HG03469 (cell line): Measurements from ENCODE around the gene MTCP1.
A peak's percentile ranks its signal among the peaks of the same experiment; 100 is the strongest.

ENCODE experiments used
- ATAC-seq: cut with Tn5 transposase; IDR thresholded peaks from one replicate; pipeline ENCODE4 v1.9.1; 2021; ENCODE audit warnings: mild to moderate bottlenecking, moderate library complexity, moderate number of reproducible peaks; ENCODE audit not compliant: unreplicated experiment

The MTCP1 gene

DNA sequence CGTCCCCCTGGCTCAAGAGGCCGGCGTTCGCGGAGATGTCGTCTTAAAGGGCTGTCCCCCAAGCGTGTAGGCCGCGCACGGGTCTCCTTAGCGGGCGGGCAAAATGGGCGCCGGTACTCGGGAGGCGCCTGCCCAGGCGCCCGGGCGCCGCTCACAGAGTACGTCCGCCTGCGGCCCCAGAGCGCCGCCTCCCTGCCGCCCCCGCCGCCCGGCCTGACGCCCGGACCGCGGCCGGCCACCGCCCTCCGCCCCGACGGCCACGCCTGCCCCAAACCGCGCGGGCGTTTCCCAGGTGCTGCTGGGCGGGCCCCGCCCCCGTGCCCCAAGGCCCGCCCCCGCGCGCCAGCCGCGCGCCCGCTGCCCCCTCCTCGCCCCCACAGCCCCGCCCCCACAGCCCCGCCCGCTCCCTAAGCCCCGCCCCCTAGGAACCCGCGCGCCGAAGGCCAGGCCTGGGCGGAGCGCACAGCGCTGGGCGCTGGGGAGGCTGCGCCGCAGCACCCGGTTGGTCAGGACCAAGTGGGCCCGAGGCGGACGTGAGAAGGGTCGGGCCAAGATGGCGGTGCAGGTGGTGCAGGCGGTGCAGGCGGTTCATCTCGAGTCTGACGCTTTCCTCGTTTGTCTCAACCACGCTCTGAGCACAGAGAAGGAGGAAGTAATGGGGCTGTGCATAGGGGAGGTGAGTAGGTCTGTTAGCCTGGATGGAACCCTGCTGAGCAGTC, at the start of gene MTCP1, which contains the start of the genes BRCC3 and CMC4:
MTCP1 (minus strand) TSS at position 162 of the 719 bp plus-strand sequence. CDS start 5,126 bp downstream, outside the sequence.
BRCC3 (plus strand) TSS at position 534 of the 719 bp plus-strand sequence; CDS start at position 554, 20 bp downstream.
CMC4 (minus strand) TSS at position 162 of the 719 bp plus-strand sequence. CDS start 7,113 bp downstream, outside the sequence.
- peak; percentile 69 for ATAC-seq

- ATAC-seq: no peak
These were observed 44.4 kb upstream of the MTCP1 start for GRCh38 chrX:155115174-155115819.

DNA sequence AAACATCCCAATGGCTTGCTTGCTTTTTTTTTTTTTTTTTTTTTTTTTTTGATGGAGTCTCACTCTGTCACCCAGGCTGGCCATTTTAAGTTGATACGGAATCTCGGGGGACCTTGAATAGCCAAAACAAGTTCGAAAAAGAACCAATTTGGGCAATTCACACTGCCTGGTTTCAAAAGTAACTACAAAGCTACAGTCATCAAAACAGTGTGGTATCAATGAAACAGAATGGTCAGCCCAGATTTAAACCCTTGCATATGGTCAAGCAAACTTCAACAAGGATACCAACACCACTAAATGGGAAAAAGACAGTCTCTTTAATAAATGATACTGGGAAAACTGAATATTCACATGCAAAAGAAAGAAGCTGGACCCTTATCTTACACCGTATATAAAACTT, 42.2 kb upstream of the MTCP1 start:
- ATAC-seq: no peak

GRCh38 chrX:155112171-155112570, 41.2 kb upstream of the MTCP1 start:
- no peak for ATAC-seq

DNA sequence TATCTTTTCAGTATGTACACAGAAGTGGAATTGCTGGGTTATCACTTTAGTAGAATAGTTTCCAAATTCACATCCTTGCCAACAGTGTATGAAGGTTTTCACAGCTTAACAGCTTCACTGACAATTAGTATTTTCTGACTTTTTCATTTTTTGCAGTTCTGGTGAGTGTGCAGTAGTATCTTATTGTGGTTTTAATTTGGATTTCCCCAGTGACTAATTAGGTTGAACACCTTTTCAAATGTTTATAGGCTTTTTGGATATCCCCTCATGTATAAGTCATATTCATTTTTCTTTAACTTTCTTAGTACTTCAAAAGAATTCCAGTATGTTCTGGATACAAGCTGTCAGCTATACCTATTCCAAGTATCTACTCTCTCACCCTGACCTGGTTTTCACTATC, 37.5 kb upstream of the MTCP1 start:
- ATAC-seq: no peak

DNA sequence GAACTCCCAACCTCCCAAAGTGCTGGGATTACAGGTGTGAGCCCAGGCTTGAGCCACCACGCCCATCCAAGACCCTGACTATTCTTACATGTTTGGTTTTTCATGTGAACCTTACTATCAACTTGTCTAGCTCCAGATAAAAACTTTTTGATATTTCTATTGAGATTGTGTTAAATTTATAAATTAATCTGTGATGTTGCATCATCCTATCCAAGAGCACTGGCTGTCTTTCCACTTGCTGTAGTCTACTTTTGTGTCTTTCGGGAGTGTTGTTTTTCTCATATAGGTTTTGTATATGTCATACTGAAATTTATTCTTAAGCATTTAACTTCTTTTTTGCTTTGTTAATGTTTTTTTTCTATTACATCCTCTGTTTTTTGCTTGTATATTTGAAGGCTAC, 35.0 kb upstream of the MTCP1 start:
- no peak for ATAC-seq

DNA sequence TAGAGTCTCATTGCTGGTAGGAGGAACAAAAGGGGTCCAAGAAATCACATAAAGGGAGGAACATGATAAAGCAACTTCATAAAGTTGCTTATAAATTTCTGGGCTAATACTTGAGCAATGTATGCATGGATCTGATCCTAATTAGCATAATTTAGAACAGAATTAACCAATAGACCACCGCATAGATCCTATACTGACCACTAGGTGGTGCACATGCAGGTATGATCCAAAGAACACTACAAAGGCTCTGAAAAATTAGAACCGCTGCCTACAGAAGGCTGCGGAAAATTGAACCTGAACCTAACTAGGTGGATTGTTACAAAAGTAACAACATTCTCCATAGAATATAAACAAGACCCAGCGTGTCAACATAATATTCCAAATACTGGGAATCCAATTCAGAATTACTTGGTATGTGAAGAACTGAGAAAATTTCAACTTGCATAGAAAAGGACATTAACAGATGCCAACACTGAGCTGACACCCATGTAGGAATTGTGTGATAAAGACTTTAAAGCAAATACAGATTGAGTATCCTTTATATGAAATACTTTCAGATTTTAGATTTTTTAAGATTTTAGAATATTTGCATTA, 23.6 kb upstream of the MTCP1 start:
- no peak for ATAC-seq

DNA sequence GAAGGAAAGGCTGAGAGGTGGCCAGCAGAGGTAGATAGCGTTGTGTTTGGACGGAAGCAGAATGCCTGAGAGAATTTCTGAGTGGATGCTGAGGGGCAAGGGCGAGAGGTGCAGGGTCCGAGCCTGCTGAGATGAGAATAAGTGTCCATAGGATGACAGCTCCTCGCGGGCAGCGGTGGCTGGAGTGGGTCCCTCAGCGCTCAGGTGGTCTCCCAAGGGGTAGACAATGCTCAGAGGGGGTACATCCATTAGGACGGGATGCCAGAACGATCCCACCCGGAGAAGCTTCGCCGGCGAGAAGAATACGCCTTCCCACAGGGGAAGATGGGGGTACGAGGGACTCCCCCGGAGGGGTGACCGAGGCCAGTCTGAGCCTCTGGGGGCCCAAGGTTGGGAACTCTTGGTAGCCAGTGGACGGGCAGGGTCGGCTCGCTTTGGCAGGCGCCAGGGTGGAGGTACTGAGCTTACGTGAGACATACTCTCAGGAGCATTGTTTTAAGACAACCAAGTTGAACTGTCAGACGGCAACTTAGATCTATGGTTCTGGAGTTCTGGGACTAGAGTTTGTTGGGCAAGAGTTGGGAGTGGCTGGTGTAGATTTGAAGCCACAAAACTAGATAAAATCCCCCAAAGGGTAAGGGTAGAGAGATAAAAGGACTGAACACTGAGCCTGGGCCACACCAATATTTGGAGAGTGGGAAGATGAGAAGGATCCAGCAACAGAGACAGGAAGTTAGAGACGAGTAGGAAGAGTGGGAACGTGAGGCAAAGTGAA, 16.2 kb upstream of the MTCP1 start:
- ATAC-seq: no peak

DNA sequence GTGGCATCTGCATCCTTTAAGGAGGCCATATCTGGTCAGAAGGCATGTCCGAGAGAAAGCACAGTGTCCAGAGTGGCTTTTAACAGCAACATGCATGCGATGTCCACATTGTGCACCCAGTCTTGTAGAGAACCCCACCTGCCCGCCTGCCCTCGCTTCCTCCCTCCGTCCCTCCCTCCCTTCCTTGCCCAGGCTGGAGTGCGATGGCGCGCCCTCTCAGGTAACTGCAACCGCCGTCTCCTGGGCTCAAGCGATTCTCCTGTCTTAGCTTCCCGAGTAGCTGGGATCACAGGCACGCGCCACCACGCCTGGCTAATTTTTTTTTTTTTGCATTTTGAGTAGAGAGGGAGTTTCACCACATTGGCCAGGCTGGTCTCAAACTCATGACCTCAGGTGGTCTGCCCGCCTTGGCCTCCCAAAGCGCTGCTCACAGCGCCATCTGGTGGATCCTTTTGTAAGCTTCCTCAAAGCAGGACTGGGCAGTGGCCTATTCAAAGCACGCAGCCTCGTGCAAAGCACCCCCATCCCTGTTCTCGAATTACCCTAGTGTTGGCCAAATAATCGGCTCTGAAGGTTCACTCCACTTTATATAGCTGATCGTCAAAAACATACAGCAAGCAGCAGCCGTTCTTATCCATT, 15.4 kb upstream of the MTCP1 start:
- no peak for ATAC-seq

- ATAC-seq: no peak
These were observed 851 bp upstream of the MTCP1 start for GRCh38 chrX:155071694-155072280.

- peak; percentile 7 for ATAC-seq
These were observed 317 bp downstream of the MTCP1 start for GRCh38 chrX:155070663-155070974.

DNA sequence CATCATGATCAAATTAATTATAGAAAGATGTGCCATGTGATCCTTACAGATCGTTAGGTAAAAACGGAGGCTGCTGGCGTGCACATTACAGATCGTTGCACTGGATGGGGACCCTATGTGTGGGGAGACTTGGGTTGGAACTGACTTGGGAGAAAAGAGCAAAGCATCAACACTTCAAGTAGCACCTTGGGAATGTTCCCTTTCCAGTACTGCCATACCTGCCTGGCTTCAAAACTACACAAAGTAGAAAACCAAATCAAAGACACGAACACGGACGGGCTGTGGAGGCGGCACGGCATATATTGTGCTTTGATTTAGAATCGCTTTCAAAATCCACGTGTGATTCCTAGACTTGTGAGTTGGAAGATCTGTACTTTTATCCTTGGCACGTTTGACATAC, 898 bp downstream of the MTCP1 start:
- ATAC-seq: no peak

- ATAC-seq: no peak
These were observed 1.5 kb downstream of the MTCP1 start for GRCh38 chrX:155069414-155069813.

GRCh38 chrX:155068165-155068564, 2.8 kb downstream of the MTCP1 start:
- ATAC-seq: no peak

DNA sequence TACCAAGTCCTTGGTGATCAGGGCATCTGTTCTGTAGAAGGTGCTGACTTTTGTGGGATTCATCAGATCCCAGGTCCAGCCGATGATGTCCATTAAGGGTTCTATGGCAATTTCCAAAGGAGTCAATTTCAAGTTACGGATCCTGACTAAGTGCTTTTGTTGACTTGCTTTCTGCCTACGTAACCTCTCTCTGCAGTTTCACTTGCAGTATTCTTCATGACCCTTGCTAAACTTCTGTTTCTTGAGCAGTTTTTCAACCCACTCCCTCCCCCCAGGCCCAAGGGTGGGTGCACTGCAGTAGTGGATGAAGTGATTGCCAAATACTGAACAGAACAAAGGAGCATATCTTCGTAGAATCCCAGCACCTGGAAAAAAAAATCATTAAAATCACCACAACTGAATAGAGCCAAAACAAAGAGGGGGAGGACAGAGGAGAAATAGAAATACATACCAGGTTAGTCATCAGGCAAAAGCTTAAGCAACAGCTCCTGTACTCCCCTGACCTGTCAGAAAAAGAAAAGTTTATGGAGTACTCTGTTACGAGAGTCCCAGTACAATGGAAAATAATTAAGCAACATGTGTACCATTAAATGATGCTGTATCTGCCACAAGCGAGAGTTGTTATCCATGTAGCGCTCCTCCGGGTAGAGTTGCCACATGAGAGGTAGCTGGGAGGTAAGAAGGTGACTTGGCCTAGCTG, 5.8 kb downstream of the MTCP1 start:
- no peak for ATAC-seq

DNA sequence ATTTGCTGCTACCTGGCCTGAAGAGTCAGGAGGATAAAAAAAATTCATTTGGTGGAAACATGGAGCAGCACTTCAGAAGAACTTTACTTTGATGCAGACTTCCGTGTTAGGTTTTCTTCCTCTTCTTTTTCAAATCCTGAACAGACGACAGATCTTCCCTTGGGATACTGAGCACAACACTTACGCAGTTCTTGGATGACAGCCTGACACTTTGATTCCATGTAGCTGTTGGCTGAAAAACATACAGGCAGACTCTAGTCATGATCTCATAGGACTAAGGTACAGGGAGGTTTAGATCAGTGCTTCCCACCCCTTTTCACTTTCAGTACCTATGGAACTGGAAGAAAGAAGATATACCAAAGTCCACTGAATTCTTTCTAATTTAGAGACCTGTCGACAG, 9.2 kb downstream of the MTCP1 start:
- no peak for ATAC-seq

GRCh38 chrX:155056877-155057792, 13.8 kb downstream of the MTCP1 start:
- ATAC-seq: no peak

DNA sequence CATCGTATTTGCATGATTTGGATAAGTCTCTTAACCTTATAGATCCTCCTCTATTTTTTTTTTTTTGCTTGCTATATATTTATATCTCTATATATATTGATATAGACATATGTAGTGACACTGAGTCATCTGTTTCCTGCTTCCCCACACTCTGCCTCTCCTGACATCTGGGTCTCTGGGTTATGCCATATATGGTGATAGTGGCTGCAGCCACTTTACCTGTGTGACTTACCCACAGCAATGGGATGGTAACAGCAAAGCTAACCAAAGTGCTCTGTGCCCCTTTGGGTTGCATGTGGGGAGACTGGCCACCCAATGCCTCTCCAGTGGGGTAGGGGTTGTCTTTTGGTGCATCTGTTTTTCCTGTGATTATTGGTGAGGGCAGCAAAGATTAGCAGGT, 14.5 kb downstream of the MTCP1 start:
- ATAC-seq: no peak

GRCh38 chrX:155055494-155055893, 15.4 kb downstream of the MTCP1 start:
- ATAC-seq: no peak
